ENCODE data around the gene HTR3B.

Gene HTR3B

DNA sequence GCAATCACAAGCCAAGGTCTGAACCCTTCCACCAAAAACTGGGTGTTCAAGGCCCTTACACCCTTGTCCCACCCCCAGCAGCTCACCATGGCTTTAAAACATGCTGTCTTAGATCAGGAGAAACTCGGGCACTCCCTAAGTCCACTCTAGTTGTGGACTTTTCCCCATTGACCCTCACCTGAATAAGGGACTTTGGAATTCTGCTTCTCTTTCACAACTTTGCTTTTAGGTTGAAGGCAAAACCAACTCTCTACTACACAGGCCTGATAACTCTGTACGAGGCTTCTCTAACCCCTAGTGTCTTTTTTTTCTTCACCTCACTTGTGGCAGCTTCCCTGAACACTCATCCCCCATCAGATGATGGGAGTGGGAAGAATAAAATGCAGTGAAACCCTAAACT, 85.3 kb downstream of the HTR3B start:
- DNase-seq: no peak

DNA sequence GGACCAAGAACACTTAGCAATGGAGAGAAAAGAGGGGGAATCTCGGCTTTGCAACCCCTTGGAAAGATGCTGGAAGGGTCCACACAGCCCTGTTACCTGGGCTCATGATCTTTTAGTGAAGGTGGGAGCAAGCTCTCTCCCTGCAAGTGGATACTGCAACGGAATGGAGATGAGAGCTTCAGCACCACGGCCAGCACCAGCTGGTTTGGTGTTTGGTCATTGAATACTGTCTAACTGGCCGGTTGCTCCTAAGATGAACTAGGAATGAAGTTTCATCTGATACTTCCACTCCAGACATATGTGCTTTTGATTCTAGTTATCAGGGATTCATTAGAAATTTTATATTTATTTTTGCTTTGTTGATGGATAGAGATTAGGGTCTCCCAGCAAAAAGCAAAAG, 86.6 kb downstream of the HTR3B start:
- no peak for DNase-seq

DNA sequence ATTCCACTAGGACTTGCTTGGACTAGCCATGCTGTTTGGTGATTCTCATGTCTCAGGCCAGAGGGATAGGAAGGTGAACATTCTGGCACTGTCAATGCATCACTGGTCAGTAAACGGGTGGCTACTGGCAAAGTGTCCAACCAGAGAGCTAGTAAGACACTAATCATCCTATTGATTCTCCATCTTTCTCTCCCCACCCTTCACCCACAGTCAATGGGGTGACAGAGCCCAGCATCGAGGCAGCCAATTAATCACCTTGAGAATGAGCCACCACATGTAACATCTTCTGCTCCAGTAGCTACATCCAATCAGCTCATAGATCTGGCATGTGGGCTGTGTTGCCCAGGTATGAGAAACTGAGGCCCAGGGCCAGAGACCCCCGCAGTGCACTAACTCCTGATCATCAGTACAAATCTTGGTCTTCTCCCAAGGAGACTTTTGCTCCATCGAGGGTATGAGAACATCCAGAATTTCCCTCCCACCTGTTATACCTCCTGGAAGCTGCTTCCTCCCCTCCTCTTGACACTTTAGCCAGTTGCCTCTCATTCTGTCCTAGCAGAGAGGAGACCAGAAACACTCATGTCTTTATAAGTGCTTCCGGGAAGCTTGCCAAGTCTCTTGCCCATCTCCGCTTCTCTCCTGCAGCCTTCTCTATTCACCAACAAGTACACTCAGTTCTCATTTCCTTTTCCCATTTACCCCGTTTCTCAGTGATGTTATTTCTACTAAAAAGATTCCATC, 87.3 kb downstream of the HTR3B start:
- DNase-seq: peak in 10 of 58 donors; percentile 3 to 31 (median 22)

DNA sequence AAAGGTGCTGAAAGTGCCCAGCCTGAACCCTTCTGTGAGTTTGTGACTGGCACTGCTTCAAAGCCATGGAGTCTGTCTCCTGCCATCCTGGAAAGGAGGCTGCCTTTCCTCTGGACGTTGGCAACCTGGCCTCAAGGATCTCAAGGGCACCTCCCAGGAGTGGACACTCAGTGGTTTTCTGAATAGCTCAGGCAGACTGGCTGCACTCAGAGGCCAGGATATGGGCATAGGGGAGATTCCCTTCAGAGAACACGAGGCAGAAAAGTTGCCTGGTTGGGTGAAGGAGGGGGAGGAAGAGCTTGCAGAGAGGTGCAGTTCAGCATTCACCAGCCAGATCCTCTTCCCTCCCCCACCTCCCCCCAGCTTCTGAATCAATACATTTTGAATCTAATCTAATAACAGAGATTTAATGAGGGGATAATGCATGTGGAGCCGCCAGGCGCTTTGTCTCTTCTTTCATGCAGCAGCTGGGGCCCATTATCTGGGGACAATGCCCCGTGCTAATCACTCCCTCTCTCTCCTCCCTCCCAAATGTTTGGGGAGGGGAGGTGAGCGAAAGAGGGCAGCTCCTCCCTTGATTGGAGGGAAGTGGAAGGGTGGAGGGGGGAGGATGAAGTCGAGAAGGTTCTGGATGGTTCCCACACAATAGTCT, 88.0 kb downstream of the HTR3B start:
- peak in 6 of 58 donors; percentile 6 to 25 (median 12) for DNase-seq

DNA sequence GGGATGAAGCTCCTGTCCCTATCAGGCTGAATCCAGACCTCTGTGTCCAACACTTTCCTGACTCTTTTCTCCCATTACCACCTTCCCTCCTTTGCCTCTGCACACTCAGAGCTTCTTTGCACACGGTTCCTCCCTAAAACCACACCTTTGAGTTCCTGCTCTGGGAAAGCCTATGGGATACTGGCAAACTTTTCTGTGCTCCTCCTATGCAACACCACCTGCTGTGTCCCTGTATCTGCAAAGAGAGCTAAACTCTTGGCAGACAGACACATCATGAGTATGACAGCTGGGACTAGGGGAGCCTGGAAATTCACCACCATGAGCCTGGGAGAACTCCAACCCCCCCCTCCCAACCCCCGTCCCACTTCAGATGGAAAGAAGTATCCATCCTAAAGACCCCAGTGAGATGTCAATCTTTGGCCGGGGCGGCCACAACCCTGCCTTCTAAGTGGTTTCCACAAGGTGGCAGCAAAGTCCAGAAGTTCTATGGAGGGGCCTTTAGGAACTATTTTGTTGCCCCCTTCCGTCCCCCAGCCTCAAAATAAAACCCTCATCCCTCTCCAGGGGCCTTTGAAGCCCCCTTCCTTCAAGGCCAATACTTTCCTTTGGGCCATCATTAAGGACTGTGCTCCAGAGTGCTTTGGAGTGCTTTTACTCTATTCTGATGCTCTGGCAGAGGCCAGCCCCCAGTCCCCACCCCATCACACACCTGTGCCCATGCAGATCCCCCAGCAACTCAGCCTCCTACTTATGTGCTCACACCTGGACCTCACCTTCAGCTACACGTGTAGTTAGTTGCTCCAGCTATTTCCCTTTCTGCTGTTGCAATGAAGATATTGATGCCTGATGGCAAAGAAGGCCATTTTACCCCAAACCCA, 89.7 kb downstream of the HTR3B start:
- peak in 5 of 58 donors; percentile 6 to 10 (median 9) for DNase-seq

Data from anterior cingulate cortex (tissue), 58 donors.